Measurements from ENCODE around the gene RAB29.

The RAB29 gene

GRCh38 chr1:205719762-205720161 is 55.5 kb downstream of the RAB29 start:
- DNase-seq = no peak

GRCh38 chr1:205719015-205719414 is 56.3 kb downstream of the RAB29 start:
- no peak for DNase-seq

Data from NCI-H1694 (cell line).